OCI-LY1 (cell line): Measurements from ENCODE around the gene ADAM11.
"Not testable (repeated sequence)": the region's sequence is repeated elsewhere in the genome, so short reads cannot be mapped to it uniquely, and the experiment has no call there.

Experiments used
- CTCF ChIP-seq: fragments of 200-600 bp; sonication (generic), shearing (Covaris generic); IDR thresholded peaks from 2 replicates; pipeline ENCODE4 v1.5.1; 2017; ENCODE audit warnings: mild to moderate bottlenecking, antibody characterized with exemption, low read length, moderate library complexity, mixed read lengths
- EZH2 ChIP-seq: fragments of 200-600 bp; sonication (generic), shearing (Covaris generic); IDR thresholded peaks from 2 replicates; pipeline ENCODE4 v1.8.0; 2017; ENCODE audit warnings: borderline replicate concordance, mixed run types, mild to moderate bottlenecking, antibody characterized with exemption, low read length, moderate library complexity, mixed read lengths

- not testable (repeated sequence) for TF ChIP-seq CTCF, EZH2
Observed at GRCh38 chr17:44745738-44746137, 13.1 kb upstream of the ADAM11 start.
